Activated CD4-positive, alpha-beta memory T cell treated with anti-CD3 and anti-CD28 coated beads, Interleukin-2, amount 10 ng/mL, durations not matched to agents 7 days and 5 days (primary cell): Measurements from ENCODE around the gene KPTN. TPM values are rescaled to one million over a fixed set of nuclear protein-coding genes. Genes with fewer than 3 reads are reported as not detected.

ENCODE experiments used
- total RNA-seq, 2 experiments: library from RNA; stranded (reverse); gene quantifications; one replicate each; pipeline ENCODE4 v1.2.3, GENCODE V29; 2021

KPTN gene
- total RNA-seq, 2 experiments from 2014 or later: 6.6 to 7.7 TPM

Other genes with a start within 250 kb of the KPTN start
- gene CCDC9, start 227.7 kb downstream of the KPTN start, total RNA-seq: 10 to 100 TPM; 29.9 to 30.2 TPM
- gene INAFM1, start 209.3 kb downstream of the KPTN start, total RNA-seq: 10 to 100 TPM; 12.6 to 13.9 TPM
- gene C5AR1, start 174.4 kb downstream of the KPTN start, total RNA-seq: not detected
- 1 to 10 TPM; 4.7 to 5.5 TPM for gene C5AR2, start 152.0 kb downstream of the KPTN start, total RNA-seq
- 10 to 100 TPM; 10.3 to 10.5 TPM for gene DHX34, start 134.9 kb downstream of the KPTN start, total RNA-seq
- under 1 TPM in 1 of 2 experiments, not detected in 1; 0.18 TPM for gene MEIS3, start 64.7 kb downstream of the KPTN start, total RNA-seq
- gene SLC8A2, start 12.3 kb downstream of the KPTN start, total RNA-seq: not detected
- 100 to 1,000 TPM; 117 to 119 TPM for gene NAPA, start 30.8 kb upstream of the KPTN start, total RNA-seq
- gene ZNF541, start 88.9 kb upstream of the KPTN start, total RNA-seq: under 1 TPM; 0.15 to 0.20 TPM
- 10 to 100 TPM; 20.2 to 23.3 TPM for gene BICRA, start 124.9 kb upstream of the KPTN start, total RNA-seq
- gene EHD2, start 229.2 kb upstream of the KPTN start, total RNA-seq: not detected